Renal pelvis (tissue), 4 donors: ENCODE data around the gene ZNF81. TPM values are rescaled to one million over a fixed set of nuclear protein-coding genes. Genes with fewer than 3 reads are reported as not detected.
"Not testable (repeated sequence)": the region's sequence is repeated elsewhere in the genome, so short reads cannot be mapped to it uniquely, and the experiment has no call there.

Source experiments
- DNase-seq: peaks from one replicate; pipeline ENCODE4 v3.0.0-alpha.2; 2013
- polyA plus RNA-seq, 3 donors: library from polyadenylated mRNA; unstranded; fragments of 120-200 nt; gene quantifications; one replicate each; pipeline ENCODE4 v1.2.1, GENCODE V29; 2013; ENCODE audit not compliant: insufficient read length in 3 of 3

ZNF81 gene
- polyA plus RNA-seq, 3 donors, result 6.5 to 10.6 (median 8.9) TPM

DNA sequence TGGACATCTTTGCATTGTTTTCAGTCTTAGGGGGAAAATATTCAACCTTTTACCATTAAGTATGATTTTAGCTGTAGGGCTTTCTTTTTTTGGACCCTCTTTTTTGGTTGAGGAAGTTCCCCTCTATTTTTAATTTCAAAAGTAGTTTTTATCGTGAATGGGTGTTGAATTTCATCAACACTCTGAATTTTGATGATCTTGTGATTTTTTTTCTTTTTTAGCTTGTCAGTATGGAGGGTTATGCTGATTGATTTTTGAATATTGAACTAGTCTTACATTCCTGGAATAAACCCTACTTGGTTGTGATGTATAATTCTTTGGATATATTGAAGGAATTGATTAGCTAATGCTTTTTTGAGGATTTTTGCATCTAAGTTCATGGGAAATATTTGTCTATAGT, 1.7 kb downstream of the ZNF81 start:
- DNase-seq, result no peak

DNA sequence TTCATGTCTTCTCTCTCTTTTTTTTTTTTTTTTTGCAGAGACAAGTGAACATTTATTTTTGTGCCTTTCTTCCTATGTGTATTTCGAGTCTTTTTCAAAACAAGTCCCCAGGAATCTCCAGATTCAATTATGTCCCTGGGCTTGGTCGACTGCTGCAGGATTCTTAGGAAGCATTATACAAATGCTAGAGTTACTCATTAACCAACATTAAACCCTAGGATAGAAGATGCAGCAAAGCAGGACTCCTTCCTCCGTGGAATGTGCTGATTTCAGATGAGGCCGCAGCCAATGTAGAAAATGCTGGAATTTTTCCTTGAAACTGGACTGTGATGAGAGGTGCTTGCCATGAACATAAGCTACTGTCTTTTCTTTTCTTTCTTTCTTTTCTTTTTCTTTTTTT, 3.4 kb downstream of the ZNF81 start:
- DNase-seq, result no peak

- DNase-seq, result no peak
Measured at GRCh38 chrX:47843363-47843762, 6.7 kb downstream of the ZNF81 start.

- no peak for DNase-seq
Measured at GRCh38 chrX:47844117-47844516, 7.4 kb downstream of the ZNF81 start.

- DNase-seq, result no peak
Measured at GRCh38 chrX:47846040-47846439, 9.3 kb downstream of the ZNF81 start.

DNA sequence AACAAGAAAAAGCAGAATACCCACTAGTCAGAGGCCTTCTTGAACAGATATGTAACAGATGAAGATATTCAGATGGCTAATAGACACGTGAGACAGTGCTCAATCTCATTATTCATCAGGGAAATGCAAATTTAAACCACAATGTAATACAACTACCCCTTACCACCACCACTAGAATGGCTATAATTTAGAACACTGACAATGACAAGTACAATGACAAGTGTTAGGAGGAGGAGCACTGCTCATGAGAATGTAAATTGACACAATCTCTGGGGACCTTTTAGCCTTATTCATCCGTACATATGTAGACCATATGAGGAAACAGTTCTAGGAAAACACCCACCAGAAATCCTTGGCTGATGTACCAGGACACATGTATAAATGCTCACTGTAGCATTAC, 13.1 kb downstream of the ZNF81 start:
- DNase-seq, result no peak

DNA sequence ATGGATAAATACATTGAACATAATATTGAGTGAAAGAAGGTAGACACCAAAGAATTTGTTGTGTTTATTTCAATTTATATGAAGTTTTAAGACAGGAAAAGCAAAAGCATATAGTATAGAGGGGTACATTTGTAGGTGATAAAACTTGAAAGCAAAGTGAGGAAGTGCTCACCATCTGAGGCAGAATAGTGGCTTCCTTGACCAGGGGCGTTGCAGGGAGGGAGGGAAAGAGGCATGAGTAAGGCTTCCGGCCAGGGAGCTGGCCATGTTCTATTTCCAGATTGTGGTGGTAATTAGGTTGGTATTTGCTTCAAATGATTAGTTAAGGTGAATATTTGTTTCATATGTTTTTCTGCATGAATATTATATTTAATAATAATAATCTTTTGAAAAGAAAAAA, 13.7 kb downstream of the ZNF81 start:
- DNase-seq, result not testable (repeated sequence)

- DNase-seq, result no peak
Measured at GRCh38 chrX:47850901-47851300, 14.2 kb downstream of the ZNF81 start.

DNA sequence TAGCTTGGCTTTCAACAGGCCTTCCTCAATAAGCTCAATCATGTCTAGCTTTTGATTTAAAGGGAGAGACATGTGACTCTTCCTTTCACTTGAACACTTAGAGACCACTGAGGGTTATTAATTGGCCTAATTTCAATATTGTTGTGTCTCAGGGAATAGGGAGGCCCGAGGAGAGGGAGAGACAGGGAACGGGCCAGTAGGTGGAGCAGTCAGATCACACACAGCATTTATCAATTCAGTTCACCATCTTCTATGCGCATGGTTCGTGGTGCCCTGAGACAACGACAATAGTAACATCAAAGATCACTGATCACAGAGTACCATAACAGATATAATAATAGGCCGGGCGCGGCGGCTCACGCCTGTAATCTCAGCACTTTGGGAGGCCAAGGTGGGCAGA, 17.8 kb downstream of the ZNF81 start:
- DNase-seq, result no peak

GRCh38 chrX:47859686-47860085, 23.0 kb downstream of the ZNF81 start:
- DNase-seq, result no peak

DNA sequence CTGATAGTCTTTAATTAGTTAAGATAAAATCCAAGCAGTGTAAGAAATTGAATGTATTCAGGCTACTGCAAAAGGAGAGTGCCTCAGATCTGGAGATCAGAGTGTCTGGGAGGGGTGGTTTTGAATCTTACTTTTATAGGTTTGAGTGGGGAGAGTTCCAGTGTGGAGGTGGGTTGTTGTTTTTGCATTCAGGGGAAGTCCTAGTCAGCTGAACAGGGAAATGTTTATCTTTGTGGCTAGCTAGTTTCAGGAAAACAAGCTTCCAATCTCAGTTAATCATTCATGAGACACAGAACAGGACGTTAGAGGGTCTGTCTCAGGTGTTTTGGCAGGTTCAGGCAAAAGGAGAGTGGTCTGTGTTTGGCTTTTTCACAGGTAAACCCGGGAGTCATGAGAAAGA, 26.0 kb downstream of the ZNF81 start:
- no peak for DNase-seq

GRCh38 chrX:47863187-47863586, 26.5 kb downstream of the ZNF81 start:
- DNase-seq, result no peak

GRCh38 chrX:47864300-47864699, 27.6 kb downstream of the ZNF81 start:
- no peak for DNase-seq

DNA sequence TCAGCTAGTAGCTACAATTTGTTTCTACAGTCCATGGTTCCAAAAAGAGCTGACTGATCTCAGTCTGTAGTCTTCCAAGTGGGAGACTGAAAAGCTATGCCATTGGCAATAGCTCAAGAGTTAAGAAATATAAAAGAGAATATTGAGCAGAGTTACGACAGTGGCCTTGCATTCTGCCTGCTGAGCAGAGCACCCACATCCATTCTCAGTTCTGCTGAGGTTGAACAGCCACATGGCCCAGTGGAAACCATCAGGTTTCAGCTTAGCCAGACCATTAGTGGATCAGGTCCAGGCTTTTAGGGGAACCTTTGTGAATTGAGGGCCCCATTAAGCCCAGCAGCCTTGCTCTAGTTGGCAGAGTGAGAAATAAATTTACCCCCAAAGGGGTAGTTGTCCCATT, 28.1 kb downstream of the ZNF81 start:
- DNase-seq, result no peak

DNA sequence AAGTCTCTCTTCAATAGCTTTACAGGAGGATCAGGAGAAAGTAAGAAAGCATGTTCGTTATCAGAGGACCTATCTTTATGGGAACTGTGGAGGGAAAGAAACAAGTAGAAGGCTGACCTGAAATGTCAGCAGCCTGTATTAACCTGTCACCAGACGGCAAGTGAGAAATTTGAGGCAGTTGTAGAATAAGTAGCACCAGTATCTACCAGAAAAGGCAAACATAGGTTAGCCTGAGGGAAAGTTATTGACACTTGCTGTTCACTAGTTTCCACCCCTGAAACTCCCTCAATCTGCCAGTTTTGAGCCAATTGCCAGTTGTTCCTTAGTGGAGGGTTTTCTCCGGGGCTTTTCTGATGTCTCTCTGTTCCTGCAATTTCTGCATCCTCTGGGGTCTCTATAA, 36.4 kb downstream of the ZNF81 start:
- DNase-seq, result no peak

- no peak for DNase-seq
Measured at GRCh38 chrX:47877327-47877726, 40.6 kb downstream of the ZNF81 start.

DNA sequence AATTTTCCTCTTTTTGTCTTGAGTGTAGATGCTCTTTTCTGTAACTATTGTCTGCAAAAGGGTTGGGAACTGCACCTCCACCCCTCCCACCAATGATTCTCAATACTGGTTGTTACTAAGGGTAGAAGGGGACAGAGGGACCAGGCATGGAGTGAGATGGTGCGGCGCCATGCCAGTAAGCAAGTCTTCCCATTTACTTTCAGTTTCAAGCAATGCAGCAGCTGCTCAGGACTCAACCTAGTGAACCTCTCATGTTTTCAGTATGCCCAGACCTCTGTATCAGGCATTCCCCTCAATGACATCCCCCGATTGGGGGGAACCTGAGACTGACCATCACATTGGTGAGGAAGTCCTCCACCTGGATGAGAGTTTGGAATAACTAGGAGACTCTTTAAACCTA, 41.5 kb downstream of the ZNF81 start:
- no peak for DNase-seq

DNA sequence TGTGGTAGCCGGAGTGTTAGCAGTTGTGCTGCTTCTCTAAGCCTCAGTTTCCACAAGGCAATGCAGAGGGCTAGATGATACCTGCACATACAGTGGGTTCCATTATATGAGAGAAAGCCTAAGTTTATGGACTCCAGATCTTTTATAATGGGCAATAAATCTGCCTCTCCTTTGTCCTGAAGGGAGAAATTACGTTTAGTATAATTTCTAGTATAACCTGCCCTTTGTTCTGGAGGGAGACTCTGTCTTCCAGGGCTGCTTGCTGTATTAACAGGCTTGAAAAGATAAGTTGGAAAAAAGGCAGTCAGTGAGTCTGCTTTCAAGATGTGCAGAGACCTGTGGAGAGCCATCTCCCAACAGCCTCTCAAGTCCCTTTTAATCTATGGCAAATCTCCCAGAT, 42.8 kb downstream of the ZNF81 start:
- no peak for DNase-seq

GRCh38 chrX:47880927-47881326, 44.2 kb downstream of the ZNF81 start:
- DNase-seq, result no peak

- no peak for DNase-seq
Measured at GRCh38 chrX:47885501-47885900, 48.8 kb downstream of the ZNF81 start.

GRCh38 chrX:47898024-47898423, 61.3 kb downstream of the ZNF81 start:
- DNase-seq, result no peak

GRCh38 chrX:47900833-47901232, 64.1 kb downstream of the ZNF81 start:
- DNase-seq, result no peak

DNA sequence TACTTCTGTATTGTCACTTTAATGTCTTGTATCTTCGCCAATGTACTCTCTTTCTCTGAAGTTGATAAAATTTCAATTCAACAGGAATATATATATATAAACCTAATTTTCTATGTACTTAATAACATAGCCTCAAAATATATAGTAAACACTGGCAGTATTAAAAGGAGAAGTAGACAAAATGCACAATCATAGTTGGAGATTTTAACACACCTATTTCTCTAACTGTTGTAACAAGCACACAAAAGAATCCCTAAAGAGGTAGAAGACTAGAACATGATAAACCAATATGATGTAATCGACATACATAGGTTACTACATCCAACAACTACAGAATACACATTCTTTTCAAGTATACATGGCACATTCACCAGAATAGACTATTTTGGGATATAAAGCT, 65.5 kb downstream of the ZNF81 start:
- DNase-seq, result no peak

- DNase-seq, result no peak
Measured at GRCh38 chrX:47915886-47916493, 79.3 kb downstream of the ZNF81 start.

- DNase-seq, result no peak
Measured at GRCh38 chrX:47918274-47918673, 81.6 kb downstream of the ZNF81 start.
